GM19043 (cell line): Measurements from ENCODE around the gene ZNF33B.
A peak's percentile ranks its signal among the peaks of the same experiment; 100 is the strongest.
"Not testable (repeated sequence)": the region's sequence is repeated elsewhere in the genome, so short reads cannot be mapped to it uniquely, and the experiment has no call there.

Experiments
- ATAC-seq: cut with Tn5 transposase; IDR thresholded peaks from one replicate; pipeline ENCODE4 v1.9.1; 2021; ENCODE audit warnings: low read depth; ENCODE audit not compliant: unreplicated experiment

ZNF33B gene

GRCh38 chr10:42618424-42618823 is 19.9 kb downstream of the ZNF33B start:
- ATAC-seq = no peak

DNA sequence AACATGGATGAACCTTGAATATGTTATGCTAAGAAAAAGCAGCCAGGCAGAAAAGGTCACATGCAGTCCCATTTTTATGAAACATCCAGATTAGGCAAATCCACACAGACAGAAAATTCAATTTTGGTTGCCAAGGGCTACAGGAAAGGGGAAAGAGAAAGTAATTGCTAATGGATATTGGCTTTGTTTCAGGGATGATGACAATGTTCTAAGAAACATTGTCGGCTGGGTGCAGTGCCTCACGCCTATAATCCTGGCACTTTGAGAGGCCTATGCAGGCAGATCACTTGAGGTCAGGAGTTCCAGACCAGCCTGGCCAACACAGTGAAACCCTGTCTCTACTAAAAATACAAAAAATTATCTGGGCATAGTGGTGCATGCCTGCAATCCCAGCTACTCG is 23.0 kb downstream of the ZNF33B start:
- no peak for ATAC-seq

DNA sequence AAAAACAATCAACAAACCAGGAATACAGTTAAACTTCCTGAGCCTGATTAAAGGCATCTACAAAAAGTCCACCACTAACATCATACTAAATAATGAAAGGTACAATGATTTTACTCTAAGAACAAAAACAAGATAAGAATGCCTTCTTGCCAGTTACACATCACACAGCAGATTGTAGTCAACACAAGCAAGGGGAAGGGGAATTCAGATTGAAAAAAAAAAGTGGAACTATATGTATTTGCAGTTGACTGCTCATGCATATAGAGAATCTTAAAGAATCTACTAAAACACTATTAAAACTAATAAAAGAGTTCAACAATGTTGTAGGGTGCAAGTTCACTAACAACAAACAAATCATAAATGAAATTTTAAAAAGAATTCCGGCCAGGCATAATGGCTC is 28.5 kb downstream of the ZNF33B start:
- ATAC-seq = no peak

DNA sequence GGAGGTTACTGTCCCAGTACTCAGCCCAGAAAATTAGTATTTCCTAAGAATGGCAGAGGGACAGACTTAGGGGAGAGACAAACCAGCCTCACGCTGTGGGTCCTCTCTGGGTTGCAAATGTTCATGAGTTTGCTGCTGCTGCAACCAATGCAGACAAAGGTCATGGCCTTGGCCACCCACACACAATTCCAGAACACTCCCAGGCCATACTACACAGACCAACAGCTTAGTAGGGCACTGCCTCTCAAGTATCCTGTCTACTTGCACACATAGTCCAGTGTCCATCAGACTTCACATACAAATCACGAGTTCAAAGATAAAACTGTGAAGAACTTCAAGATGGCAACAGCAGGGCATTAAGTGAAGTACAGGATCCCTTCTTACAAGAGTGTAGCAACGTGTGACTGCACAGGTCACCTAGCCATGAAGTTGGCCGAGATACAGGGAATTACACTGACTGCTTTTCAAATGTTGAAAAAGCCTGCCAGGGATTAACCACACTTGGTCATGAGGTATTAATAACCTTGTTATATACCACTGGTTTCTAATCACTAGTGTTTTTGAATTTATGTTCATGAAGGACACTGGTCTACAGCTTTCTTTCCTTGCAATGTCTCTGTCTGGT is 40.0 kb downstream of the ZNF33B start:
- no peak for ATAC-seq

GRCh38 chr10:42596196-42596595 is 42.2 kb downstream of the ZNF33B start:
- ATAC-seq = no peak

DNA sequence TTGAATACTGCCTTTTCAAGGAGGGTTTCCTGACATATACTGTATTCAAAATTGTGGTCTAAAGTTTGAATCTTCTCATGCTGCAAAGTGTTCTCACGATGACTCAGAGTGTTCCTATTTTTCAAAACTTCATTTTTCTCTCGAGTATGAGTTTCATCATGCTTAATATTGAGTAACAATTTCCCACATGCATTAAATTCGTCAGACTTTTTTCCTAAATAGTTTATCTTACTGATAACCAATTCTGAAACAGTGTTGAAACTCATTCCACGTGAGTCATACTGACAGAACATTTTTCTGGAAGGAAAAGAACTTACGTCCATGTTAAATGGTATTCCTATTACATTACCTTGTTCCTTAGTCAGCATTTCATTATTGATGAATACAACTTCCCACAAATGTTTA is 44.1 kb downstream of the ZNF33B start:
- ATAC-seq = no peak

GRCh38 chr10:42593284-42593683 is 45.1 kb downstream of the ZNF33B start:
- ATAC-seq = no peak

DNA sequence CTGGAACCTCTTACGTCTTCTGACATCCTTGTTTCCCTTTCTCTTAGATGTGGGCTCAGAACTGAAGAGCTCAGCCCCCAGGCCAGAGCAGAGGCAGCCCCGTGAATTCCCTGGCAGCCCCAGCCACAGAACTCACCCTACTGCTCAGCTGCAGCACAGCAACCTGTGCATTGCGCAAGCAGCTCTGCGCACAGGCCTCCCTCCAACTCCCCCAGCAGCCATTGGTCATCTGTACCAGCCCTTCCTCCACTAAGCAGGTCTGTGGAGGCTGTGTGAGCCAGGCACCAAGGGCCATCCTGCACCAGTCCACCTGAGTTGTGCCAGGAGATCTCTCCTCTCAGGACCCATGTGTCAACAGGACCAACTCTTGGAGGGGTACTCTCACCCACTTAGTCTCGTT is 54.5 kb downstream of the ZNF33B start:
- no peak for ATAC-seq

DNA sequence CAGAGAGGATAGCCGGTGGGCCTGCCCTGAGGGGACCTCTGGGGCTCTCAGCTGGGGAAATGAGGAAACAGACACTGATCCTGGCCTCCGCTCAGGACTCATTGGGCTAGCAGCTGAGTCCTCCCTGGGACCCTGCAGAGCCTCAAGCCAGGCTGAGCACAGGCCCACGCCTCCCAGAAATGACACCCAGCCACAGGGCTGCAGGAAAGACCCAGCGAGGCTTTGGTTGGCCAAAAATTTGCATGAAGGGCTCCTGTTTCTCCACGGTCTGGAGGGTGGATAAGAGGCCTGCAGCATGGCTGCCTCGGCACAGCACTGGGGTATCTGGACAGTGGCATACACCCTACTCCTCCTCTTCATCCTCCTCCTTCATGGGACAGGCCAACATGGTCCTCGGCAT is 60.4 kb downstream of the ZNF33B start:
- ATAC-seq = no peak

GRCh38 chr10:42576338-42576737 is 62.0 kb downstream of the ZNF33B start:
- ATAC-seq = no peak

GRCh38 chr10:42574336-42574735 is 64.0 kb downstream of the ZNF33B start:
- ATAC-seq = no peak

DNA sequence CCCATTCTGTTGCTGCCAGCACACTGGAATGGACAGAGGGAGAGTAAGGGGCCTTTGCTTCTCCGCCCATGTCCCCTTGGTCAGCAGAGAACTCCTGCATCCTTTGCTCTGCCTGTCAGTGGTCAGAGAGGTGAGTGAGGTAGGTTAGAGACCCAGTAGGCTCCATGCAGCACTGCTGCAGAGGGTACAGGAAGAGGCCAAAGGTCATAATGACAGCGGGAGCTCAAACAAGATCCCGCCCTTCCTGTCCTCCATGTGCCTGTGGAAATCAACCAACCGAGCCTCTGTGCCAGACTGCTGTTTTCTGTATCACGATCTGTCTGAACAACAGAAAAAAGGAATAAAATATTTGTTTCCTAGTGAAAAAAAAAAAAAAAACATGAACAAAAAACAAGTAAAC is 81.4 kb downstream of the ZNF33B start:
- no peak for ATAC-seq

GRCh38 chr10:42553576-42553975 is 84.8 kb downstream of the ZNF33B start:
- ATAC-seq = not testable (repeated sequence)

GRCh38 chr10:42553064-42553407 is 85.3 kb downstream of the ZNF33B start:
- ATAC-seq = peak; percentile 26

GRCh38 chr10:42552188-42553063 is 85.9 kb downstream of the ZNF33B start:
- ATAC-seq = peak; percentile 93

DNA sequence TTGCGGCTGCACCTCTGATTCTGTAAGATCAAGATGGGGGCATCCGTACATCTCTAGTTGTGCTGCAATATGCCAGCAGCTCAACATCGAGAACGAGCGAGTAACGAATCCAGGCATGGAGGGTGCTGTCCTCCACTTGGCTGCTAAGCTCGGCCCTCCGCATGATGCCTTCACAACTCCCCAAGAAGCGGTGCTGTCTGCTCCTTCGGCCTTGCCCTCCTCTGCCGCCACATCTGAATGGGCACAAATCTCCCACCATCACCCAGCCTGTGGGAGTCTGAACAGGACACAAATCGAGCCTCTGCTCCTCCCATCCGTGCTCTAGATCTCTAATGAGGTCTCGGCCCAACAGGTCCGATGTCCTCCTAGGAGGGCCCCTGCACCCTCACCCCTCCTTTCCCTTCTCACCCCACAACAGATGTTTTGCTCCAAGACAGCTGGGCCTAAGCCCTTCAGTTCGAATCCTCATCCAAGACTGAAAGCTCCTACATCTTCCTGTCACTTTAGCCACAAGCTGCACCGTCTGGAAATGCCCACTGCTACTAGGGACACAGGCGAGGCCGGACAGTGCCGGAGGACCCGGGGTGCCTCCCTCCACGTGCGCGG is 86.7 kb downstream of the ZNF33B start:
- no peak for ATAC-seq

GRCh38 chr10:42549851-42550250 is 88.5 kb downstream of the ZNF33B start:
- no peak for ATAC-seq

DNA sequence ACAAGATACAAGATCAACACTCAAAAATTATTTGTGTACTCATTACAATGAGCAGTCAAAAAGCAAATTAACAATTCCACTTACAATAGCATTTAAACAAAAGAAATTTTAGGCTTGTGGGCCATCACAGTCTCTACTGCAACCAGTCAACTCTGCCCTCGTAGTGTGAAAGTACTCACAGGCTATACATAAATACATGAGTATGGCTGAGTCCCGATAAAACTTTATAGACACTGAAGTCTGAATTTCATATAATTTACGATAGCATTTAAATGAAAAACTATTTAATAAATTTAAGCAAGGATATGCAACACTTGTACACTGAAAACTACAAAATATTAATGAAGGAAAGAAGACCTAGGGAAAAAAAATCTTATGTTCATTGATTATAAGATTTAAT is 90.1 kb downstream of the ZNF33B start:
- ATAC-seq = no peak

DNA sequence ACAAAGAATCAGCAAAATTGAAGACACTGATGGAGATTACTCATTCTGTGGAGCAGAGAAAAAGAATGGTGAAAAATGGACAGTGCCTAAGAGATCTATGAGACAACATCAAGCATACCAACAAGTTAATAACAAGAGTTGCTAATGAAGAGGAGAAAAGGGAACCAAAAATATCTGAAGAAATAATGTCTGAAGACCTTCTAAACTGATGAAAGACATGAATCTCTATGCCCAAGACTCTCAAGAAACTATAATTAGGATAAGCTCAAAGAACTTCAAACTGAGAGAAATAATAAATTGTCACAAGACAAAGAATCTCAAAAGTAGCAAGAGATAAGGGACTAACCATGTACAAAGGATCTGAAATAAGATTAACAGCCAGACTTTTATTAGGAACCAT is 93.4 kb downstream of the ZNF33B start:
- ATAC-seq = no peak

DNA sequence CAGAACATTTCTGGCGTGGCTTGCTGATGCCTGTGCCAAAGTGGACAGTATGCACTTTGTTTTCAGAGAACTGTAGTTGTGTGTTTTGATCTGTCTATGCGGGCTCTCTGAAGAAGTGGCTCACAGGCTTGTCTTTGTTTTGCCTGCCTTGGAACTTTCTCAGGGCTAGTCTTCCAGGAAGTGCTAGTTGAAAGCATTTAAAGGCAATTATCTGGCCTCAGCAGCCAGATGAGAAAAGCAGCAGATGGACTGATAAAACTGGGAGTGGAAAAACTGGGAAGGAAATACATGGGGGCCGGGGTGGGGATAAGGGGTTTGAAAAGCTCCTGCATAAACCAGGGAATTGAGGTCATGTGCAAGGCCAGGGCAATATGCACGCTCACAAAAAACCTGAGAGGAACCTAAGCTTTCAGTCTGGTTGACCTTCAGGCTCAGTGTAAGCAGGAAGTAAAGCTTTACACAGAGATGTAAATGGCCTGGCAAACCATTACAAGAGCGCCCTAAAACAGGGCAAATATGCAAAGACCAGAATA is 94.5 kb downstream of the ZNF33B start:
- ATAC-seq = no peak
